Neural progenitor cell (in vitro differentiated cells): ENCODE results near the gene HSF4.

Experiments used
- CTCF ChIP-seq: fragments of 200-600 bp; sonication (generic); IDR thresholded peaks from 2 replicates; pipeline ENCODE4 v1.5.1; 2017; ENCODE audit warnings: antibody characterized with exemption, mild to moderate bottlenecking
- EZH2 ChIP-seq: fragments of 200-600 bp; sonication (generic); IDR thresholded peaks from 2 replicates; pipeline ENCODE4 v1.6.1; 2017; ENCODE audit warnings: antibody characterized with exemption, mild to moderate bottlenecking, moderate library complexity

DNA sequence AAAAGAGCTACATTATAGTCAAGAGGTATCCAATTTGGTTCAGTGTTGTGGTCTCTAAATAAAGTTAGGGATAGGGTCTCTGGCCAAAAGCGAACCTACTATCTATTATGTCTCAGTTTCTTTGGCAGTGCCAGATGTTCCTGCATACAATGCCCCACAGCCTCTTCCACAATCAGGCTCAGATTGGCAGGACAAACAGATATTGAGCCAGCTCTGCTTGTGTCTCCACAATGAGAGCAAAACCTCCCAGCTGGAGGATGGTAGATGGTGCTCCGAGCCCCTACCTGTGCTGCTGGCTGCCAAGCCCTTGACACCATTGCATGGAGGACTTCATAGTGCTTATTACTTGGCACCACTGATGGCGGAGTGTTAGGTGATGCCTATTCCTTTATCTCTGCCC lies 35.1 kb upstream of the HSF4 start:
- TF ChIP-seq CTCF, result no peak
- TF ChIP-seq EZH2, result no peak
